ENCODE results near the gene LRBA.

LRBA gene

DNA sequence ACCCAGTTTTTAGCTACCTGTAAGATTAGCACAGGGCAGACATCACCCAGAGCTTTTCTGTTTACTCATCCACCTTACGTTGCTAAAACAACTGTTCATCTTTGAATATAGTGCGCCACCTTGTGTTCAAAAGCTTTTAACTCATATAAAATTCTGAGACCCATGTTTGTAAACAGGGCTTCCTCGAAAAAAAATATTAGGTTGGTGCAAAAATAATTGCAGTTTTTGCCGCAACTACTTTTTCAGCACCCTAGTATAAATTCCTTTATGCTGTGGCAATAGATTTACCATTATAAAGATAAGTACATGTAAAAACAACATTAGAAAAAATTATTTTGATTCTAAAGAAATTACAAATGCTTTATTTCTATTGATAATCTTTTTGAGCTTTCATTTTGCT lies 147.9 kb downstream of the LRBA start:
- DNase-seq, result peak; percentile 17

DNA sequence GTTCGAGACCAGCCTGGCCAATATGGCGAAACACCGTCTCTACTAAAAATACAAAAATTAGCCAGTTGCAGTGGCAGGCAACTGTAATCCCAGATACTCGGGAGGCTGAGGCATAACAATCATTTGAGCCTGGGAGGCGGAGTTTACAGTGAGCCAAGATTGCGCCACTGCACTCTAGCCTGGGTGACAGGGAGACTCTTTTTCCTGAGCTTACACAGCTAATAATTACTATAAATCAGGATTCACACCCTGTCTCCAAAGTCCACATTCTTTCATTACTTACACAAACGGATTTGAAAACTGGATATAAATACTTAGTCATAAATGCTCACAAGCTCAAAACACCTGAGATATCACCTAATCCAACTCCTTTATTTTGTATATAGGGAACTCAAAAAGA lies 151.6 kb downstream of the LRBA start:
- DNase-seq, result no peak

DNA sequence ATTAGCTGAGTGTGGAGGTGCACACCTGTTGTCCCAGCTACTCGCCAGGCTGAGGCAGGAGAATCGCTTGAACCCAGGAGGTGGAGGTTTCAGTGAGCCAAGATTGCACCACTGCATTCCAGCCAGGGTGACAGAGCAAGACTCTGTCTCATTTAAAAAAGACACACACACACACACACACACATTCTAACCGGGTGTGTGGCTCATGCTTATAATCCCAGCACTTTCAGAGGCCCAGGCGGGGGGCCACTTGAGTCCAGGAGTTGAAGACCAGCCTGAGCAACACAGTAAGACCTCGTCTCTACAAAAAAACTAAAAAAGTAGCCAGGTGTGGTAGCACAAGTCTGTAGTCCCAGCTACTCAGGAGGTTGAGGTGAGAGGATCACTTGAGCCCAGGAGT lies 152.3 kb downstream of the LRBA start:
- no peak for DNase-seq

DNA sequence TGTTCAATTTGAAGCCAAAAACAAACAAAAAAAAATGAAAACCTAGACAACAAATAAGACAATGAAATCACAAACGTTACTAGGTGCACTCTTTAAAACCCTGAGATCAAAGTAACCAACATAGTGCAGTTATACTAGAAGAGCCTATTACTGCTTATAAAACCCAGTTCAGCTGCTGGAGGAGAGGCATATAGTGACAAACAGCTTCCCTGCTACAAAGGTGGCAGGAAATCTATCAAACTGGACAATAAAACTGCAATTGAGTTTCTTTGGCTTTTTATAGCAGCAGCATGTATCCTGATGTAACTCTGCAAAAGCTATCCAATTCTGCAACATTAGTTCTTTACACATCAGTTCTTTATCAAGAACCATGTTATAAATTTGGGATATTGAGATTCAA lies 155.6 kb downstream of the LRBA start:
- DNase-seq, result no peak

DNA sequence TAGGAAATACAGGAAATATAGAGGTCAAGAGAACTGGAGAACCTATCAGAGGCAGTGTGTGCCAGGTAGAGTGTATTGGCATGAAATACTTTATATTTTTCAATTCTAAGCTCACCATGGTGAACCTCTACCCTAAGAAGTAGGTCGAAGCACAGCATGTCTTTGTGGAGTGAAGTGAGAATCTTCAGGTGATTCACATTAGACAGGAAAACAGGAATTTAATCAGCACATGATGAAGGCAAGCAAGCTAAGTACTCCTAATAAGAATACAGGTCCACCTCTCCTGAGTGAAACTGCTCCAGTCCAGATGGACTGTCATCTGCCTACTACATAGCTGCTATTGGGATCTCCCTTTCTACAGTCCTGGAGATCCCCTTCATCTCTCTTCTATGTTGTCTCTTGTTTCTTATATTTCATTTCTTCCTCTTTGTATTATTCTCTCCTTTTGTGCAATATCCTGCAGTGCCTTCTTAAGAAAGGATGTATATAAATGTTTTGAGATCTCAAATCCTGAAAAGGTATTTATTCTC lies 159.0 kb downstream of the LRBA start:
- no peak for DNase-seq

DNA sequence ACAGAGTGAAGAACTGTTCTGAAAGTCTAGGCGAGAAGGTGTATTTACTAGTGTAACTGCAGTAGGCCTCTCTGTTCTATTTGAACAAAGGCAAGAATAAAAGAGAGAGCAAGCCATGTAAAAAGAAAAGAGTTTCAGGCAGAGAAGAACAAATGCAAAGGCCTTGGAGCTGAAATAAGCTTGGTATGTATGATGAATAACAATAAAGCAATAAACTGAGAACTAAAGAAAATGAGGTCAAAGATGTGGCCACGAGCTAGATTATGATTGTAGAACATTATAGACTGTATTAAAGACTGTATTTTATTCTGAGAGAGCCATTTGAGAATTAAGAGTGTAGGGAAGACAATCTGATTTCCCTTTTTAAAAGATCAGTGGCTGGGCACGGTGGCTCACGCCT lies 160.5 kb downstream of the LRBA start:
- no peak for DNase-seq

DNA sequence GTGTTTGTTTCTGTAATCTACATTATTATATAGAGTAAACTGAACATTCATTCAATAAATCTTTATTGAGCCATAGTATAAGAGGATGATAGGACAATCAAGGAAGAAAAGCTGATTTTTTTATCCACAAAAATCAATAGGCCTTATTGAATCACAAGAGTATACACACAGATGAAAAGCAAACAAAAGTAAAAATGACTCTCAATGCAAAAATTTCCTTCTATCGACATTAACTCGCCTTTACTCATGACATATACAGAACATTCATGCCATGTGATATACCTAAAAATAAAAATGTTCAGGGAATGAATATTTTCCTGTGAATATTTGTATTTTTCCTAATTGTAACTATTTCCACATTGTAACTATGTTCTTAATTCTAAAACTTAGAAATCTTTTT lies 161.2 kb downstream of the LRBA start:
- DNase-seq, result no peak

DNA sequence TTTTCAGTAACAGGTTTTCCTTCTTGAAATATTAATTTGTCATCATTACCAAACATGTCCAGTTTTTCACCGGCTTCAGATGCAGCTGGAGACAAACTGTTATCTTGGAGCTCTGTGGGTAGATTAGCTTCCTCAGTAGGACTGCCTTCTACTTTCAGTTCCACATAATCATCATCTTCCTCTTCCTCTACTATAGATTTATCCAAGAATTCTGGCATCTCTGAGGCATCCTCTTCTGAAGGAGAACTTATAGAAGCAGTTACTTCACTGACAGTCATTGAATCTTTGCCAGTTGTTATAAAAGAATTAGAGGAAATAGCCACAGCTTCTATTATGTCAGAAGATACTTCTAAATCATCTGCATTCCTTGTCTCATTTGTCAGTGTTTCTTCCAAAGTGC lies 162.9 kb downstream of the LRBA start:
- no peak for DNase-seq

DNA sequence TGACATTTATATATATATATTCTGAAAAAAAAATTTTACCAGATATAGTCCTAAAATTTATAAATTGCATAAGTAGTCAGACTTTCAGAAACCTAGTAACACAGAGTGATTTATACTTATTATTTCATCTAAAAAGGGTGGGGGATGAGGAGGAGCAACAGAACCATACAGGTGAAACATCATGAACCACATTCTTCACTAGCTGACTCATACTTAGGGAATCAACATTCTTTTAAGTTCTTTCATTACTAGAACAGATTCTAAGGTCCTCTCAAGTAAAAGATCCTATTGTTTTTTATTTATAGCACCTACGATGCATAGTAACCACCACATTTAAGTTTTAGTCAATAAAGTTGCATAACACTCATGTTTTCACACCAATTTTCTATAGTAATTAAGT lies 166.1 kb downstream of the LRBA start:
- no peak for DNase-seq

DNA sequence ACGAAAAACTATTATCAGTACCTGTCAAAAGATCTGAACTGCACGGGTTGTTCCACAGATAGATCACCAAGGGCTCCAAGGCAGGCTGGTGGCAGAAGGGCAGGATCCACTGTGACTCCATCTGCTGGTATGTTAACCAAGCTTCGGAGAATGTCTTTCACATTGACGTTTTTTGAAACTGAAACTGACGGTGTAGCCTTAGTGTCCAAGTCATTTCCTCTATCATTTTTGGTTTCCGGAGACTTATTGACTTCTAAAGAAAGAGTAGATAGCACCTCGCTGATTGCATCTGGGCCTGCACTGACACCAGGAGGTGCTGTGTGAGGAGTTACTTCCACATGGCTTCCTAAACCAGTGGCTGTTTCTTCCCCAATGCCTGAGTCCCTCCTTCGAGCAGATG lies 186.9 kb downstream of the LRBA start:
- no peak for DNase-seq

DNA sequence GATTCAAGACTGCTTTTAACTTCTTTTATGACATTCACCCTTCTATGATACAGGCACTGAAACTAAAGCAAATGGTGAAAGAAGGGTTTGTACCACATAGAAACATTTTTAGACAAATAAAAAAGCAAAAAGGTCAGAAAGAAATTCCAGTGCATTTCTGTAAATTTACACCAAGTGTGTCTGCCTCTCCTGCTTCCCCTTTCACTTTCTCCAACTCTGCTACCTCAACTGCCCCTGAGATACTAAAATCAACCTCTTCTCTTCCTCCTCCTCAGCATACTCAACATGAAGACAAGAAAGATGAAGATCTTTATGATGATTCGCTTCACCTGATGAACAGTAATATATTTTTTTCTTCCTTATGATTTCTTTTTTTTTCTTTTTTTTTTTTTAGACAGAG lies 187.9 kb downstream of the LRBA start:
- no peak for DNase-seq

DNA sequence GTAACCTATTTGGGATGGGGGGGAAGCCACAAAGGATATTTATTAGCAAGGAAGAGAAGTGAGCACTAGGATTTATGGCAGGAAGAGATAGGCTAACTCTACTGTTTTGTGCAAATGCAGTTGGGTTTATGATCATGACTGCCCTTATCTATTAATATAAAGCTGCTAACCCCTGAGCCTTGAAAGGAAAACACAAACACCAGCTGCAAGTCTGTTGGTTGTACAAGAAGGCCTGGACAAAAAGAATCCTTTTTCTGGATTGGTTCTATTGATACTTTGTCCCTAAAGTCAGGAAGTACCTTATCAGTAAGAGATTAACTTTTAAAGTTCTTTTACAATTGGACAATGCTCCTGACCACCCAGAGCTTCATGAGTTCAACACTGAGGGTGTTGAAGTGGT lies 188.8 kb downstream of the LRBA start:
- DNase-seq, result no peak

DNA sequence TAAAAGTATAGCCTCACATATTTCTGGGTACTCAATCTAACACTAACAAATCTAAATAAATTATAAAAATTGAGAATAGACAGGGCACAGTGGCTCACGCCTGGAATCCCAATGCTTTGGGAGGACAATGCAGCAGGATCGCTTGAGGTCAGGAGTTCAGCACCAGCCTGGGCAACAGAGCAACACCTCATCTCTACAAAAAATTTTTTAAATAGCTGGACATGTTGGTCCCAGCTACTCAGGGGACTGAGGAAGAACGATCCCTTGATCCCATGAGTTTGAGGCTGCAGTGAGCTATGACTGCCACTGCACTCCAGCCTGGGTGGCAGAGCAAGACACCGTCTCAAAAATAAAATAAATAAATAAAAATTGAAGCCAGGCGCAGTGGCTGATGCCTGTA lies 192.7 kb downstream of the LRBA start:
- no peak for DNase-seq

DNA sequence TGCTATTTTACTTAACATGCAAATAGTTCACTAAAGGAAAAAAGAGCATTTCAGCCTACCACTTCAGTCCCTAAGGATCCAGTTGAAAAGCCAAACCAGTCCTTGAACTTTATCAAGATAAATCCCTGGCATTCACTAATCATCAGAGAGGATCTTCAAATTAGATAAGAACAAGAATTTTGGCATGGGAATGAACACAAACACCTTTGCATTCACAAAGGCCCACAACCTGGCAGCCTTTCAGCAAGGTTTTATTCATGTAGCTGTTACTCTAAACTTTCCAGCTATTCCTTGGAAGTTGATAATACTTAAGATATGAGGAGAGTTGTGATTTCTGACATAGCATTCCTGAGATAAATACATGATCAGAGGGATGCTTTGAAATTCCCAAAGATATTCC lies 193.4 kb downstream of the LRBA start:
- DNase-seq, result no peak

DNA sequence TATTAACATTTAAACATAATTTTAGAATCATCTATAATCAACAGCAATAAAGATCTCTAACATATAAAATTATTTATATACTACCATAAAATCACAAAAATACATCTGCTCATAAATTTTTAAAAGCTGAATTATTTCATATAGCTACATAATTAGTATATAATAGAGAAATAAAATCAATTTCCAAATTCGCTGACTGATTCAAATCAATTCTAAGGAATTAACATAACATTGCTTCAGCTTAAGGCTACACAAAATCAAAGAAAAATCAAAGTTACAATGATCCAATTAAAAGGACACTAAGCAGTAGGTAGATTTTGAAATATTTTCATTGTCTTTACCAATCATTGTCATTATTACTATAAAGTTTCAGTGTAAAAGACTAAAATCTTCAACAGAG lies 194.7 kb downstream of the LRBA start:
- DNase-seq, result no peak

DNA sequence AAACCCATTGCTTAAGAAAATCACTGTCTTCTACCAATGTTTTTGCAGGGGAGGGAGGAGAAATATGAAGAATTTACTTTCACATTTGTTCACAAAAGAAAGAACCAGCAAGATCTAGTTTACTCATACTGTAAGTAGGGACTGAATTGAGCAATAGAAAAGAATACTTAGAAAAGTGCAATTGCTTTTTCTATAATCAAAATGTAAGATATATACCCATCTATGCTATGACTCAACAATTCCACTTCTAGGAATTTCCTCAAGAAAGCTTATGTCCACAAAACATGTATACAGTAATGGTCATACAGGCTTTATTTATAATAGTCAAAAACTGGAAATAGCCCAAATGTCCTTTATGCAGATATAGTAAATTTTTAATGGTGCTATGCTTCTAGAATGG lies 196.4 kb downstream of the LRBA start:
- DNase-seq, result no peak

DNA sequence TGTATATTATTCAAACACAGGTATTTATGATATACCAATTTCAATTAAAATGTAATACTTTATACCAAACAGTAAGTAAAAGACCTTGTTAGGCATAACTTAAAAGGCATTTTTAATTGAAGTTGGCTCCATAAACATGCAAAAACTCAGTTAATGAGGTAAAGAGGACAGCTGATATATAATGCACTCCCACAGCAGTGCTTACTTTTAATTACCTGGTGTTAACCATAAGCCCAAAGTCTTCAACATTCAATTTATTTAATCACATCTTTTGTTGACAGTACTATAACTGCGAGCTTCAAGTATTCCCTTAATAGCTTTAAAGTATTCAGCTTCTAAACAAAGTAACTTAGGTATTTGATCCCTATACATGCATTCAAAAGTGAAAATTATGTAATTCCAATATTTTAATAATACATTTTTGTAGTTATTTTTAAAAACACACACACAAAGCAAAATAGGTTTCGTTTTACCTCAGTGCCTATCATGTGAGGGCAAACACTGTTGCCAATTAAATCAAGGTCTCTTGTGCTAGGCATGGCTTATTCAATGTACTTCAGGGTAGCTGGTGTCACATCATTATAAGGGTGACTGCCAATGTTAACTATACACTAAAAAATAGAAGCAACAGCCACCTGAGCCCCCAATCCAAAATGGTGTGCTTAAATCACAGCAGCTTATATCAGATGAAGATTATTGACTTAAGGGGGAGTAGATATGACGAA lies 197.1 kb downstream of the LRBA start:
- DNase-seq, result no peak

DNA sequence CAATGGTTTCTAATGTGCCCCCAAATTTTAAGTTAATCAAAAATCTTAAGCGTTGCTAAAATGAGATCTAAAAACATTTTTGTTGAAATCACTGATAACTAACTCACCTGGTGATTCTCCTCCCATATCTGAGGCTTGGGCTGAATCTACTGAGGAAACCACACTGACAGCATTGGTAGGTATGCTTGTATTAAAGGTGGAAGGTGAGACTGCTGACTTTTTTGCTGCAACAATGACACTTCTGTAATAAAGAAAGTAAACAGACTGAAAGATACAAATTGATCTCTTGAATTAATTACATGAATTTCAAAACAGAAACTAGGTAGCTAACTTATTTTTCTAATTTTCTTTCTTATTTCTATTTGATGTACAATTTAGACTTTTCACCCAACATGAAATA lies 198.1 kb downstream of the LRBA start:
- DNase-seq, result no peak

DNA sequence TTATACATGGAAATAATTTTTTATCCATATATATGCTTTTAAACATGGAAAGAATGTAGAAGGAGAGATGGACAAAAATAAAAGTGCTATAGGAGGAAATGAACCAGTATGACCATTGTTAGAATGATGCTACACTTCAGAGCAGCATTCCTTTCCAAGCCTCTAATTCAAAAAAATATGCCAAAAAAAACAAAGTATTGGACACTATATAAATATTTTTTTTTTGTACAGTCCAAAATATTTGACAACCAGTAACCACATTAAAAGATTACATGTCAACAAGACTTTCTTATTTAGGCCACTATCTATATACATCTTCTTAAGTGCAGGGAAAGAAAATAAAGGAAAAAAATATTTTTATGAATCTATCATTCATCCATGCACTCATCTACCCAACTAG lies 198.6 kb downstream of the LRBA start:
- no peak for DNase-seq

DNA sequence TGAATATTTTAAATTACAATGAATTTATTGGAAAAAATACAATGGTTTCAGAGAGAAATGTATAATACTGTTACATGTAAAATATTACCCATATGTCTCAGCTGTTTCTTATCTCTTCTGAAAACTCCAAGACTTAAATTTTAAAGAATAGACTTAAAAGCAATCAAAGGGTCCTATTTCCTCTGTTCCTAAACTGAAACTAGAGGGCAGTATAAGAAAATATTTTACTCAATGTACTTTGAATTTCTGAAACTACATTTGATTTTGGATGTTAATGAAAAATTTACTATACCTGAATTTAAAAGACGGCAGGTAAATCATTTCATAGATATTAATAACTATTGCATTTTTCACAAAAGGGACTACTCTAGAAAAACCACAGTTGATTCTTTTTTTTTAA lies 200.2 kb downstream of the LRBA start:
- no peak for DNase-seq

DNA sequence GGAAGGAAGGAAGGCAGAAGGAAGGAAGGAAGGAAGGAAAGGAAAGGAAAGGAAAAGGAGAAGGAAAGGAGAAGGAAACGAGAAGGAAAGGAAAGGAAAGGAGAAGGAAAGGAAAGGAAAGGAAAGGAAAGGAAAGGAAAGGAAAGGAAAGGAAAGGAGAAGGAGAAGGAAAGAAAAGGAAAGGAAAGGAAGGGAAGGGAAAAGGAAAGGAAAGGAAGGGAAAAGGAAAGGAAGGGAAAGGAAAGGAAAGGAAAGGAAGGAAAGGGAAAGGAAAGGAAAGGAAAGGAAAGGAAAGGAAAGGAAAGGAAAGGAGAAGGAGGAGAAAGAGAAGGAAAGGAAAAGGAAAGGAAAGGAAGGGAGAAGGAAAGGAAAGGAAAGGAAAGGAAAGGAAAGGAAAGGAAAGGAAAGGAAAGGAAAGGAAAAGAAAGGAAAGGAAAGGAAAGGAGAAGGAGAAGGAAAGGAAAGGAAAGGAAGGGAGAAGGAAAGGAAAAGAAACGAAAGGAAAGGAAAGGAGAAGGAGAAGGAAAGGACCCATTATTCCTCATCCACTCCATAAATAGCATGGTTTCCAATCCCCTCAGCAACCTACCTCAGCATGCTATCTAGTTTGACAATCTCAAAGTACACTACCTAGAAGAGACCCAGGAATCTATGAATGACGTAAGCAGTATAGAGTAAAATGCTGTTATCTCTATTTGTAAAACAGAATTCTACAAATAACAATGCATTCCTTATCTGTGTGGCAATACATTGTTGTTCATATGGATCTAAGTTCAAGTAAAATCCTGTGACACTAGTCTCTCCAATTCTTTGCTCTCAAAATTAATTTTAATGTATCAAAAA lies 209.7 kb downstream of the LRBA start:
- no peak for DNase-seq

DNA sequence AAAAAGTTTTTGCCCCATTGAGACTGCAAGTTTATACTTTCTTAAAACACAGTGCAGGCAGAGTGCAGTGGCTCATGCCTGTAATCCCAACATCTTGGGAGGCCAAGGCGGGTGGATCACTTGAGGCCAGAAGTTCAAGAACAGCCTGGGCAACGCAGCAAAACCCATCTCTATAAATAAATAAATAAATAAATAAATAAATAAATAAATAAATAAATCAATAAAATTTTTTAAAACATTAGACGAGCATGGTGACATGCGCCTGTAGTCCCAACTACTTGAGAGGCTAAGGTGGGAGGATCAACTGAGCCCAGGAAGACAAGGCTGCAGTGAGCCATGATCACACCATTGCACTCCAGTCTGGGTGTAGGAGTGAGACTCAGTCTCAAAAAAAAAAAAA lies 213.3 kb downstream of the LRBA start:
- no peak for DNase-seq

DNA sequence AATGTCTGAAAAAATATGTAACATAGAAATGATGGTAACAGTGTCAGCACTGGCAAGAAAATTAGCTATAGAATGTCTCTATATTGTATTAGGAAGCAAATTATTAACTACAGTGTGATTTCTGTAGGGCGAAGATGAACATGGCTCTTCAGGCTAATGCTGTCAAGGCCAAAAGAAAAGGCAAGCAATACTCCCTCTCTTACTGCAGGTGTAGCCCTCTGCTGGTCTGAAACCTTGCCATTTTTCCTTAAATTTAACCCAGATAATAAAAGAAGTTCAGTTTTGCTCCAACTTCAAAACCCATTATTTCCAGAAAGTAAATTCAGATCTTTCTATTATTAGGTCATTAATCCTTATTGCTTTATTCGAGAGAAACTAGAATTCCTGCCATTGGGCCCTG lies 215.9 kb downstream of the LRBA start:
- no peak for DNase-seq

DNA sequence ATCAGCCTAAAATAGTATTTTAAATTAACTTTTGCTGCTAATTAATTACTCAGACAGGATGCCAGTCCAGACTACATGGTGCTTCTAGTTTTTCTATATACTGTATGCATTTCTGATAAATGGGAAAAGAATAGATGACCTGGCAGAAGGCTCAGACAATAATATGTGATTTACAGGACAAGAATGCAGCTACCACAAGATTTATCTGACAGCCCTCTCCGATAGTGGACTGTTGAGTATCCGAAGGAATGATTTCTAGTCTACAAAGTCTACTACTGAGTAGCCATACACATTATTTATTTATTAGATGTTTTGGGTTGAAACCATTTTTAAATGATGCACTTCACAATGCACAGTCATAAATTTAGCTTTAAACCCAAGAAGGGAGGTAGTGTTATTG lies 220.4 kb downstream of the LRBA start:
- no peak for DNase-seq

DNA sequence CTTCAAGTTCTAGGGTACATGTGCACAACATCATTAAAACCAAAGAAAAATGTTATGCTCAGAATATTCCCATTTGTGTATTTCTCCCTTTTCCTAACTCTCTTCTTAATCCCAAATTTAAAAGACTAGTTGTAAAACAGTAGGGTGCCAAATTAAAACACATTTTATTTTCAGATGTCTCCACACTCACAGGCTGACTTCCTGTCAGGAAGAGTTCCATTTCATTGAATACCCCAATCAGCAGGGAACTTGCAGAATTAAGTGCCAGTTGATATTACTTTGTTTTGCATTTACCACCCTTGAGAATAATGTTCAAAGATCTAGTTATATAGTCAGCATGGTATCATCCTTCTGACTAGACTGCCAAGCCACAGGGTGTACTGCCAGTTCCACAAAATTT lies 225.2 kb downstream of the LRBA start:
- DNase-seq, result no peak
